22Rv1 (cell line): Measurements from ENCODE around the gene ATXN10.

Source experiments
- ZFX ChIP-seq: fragments of 450-650 bp; IDR thresholded peaks from 2 replicates; pipeline ENCODE4 v1.6.1; 2017; ENCODE audit warnings: antibody characterized with exemption, borderline replicate concordance
- TF ChIP-seq, protein P1 (sequence below): fragments of 450-650 bp; IDR thresholded peaks from 2 replicates; pipeline ENCODE4 v1.5.1; 2017; ENCODE audit warnings: mild to moderate bottlenecking

- TF ChIP-seq, protein P1, sequence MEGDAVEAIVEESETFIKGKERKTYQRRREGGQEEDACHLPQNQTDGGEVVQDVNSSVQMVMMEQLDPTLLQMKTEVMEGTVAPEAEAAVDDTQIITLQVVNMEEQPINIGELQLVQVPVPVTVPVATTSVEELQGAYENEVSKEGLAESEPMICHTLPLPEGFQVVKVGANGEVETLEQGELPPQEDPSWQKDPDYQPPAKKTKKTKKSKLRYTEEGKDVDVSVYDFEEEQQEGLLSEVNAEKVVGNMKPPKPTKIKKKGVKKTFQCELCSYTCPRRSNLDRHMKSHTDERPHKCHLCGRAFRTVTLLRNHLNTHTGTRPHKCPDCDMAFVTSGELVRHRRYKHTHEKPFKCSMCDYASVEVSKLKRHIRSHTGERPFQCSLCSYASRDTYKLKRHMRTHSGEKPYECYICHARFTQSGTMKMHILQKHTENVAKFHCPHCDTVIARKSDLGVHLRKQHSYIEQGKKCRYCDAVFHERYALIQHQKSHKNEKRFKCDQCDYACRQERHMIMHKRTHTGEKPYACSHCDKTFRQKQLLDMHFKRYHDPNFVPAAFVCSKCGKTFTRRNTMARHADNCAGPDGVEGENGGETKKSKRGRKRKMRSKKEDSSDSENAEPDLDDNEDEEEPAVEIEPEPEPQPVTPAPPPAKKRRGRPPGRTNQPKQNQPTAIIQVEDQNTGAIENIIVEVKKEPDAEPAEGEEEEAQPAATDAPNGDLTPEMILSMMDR = no peak
- TF ChIP-seq ZFX = no peak
These were observed 86.3 kb downstream of the ATXN10 start for GRCh38 chr22:45757936-45758335.
